Ascending aorta (tissue), 2 donors: Measurements from ENCODE around the gene ESR1. TPM values are rescaled to one million over a fixed set of nuclear protein-coding genes. Genes with fewer than 3 reads are reported as not detected.
"Not testable (repeated sequence)": the region's sequence is repeated elsewhere in the genome, so short reads cannot be mapped to it uniquely, and the experiment has no call there.

Source experiments
- DNase-seq, 2 donors: peaks; one replicate each; pipeline ENCODE4 v3.0.0-alpha.2; 2019; ENCODE audit warnings: low spot score in 2 of 2
- H3K27ac ChIP-seq, 2 donors: fragments of 200-600 bp; sonication (generic); one replicate each; pipeline ENCODE4 v1.5.1; 2016 to 2017; ENCODE audit warnings: mild to moderate bottlenecking in 1 of 2
- H3K27me3 ChIP-seq: fragments of 200-600 bp; sonication (generic); one replicate; pipeline ENCODE4 v1.5.1; 2017
- H3K36me3 ChIP-seq, 2 donors: fragments of 200-600 bp; sonication (generic); one replicate each; pipeline ENCODE4 v1.5.1; 2016
- H3K4me1 ChIP-seq, 2 donors: fragments of 200-600 bp; sonication (generic); one replicate each; pipeline ENCODE4 v1.5.1; 2016 to 2017; ENCODE audit warnings: mild to moderate bottlenecking in 1 of 2
- H3K4me3 ChIP-seq, 2 donors: fragments of 200-600 bp; sonication (generic); one replicate each; pipeline ENCODE4 v1.5.1; 2016 to 2017; ENCODE audit warnings: mild to moderate bottlenecking in 1 of 2
- H3K9me3 ChIP-seq, 2 donors: fragments of 200-600 bp; sonication (generic); one replicate each; pipeline ENCODE4 v1.5.1; 2016
- CTCF ChIP-seq, 3 experiments: fragments of 200-600 bp in 2 of 3; fragments of 450-650 bp in 1 of 3; sonication (generic) in 2 of 3; IDR thresholded peaks; one replicate each; pipeline ENCODE4 v1.5.1; 2016 to 2019; ENCODE audit warnings: antibody characterized with exemption in 3 of 3, mild to moderate bottlenecking in 1 of 3, moderate library complexity in 1 of 3
- intact Hi-C: fragments of 100-400 bp; cut with DNase I; formaldehyde crosslinking; loops from one replicate; pipeline ENCODE4 v1.15.1; 2023
- total RNA-seq: library from RNA; depleted of rRNA; stranded (reverse); fragments of >200 nt; gene quantifications from one replicate; pipeline ENCODE4 v1.1.0, GENCODE V29; 2016

ESR1 gene
- total RNA-seq, 1 donor from 2014 or later = 3.0 TPM

- intact Hi-C loops = no loop called here
- Histone ChIP-seq H3K36me3 (no peaks in the 10 kb centered on the region), H3K9me3 (no peaks in the 10 kb centered on the region), H3K4me1 (no peaks in the 10 kb centered on the region), H3K4me3 (no peak overlapping the region), H3K27me3 (no peaks in the 10 kb centered on the region), H3K27ac (no peak overlapping the region)
- no peak for DNase-seq
- TF ChIP-seq CTCF (IDR thresholded peaks at IDR 0.05) = no peak
Measured at GRCh38 chr6:151881231-151881630, 73.7 kb downstream of the ESR1 start.

GRCh38 chr6:151882206-151882605, 74.7 kb downstream of the ESR1 start:
- TF ChIP-seq CTCF (IDR thresholded peaks at IDR 0.05) = no peak
- Histone ChIP-seq H3K9me3 (no peaks in the 10 kb centered on the region), H3K4me3 (no peak overlapping the region), H3K27ac (no peak overlapping the region), H3K4me1 (no peaks in the 10 kb centered on the region), H3K36me3 (no peaks in the 10 kb centered on the region), H3K27me3 (no peaks in the 10 kb centered on the region)
- DNase-seq = no peak
- intact Hi-C loops = no loop called here

GRCh38 chr6:151885234-151885633, 77.8 kb downstream of the ESR1 start:
- H3K27ac ChIP-seq = no peak overlapping the region
- no peak overlapping the region for H3K4me3 ChIP-seq
- H3K36me3 ChIP-seq = no peaks in the 10 kb centered on the region
- intact Hi-C loops = no loop called here
- no peaks in the 10 kb centered on the region for H3K9me3 ChIP-seq
- no peak for TF ChIP-seq CTCF (IDR thresholded peaks at IDR 0.05)
- DNase-seq = no peak
- H3K27me3 ChIP-seq = no peaks in the 10 kb centered on the region
- no peaks in the 10 kb centered on the region for H3K4me1 ChIP-seq

- Histone ChIP-seq H3K9me3 (peaks cover 0 to 4% of the 10 kb centered on the region in 2 donors), H3K27me3 (no peaks in the 10 kb centered on the region), H3K36me3 (no peaks in the 10 kb centered on the region), H3K4me1 (no peaks in the 10 kb centered on the region), H3K4me3 (no peak overlapping the region), H3K27ac (no peak overlapping the region)
- no peak for DNase-seq
- no peak for TF ChIP-seq CTCF (IDR thresholded peaks at IDR 0.05)
- intact Hi-C loops = no loop called here
Measured at GRCh38 chr6:151891524-151891923, 84.0 kb downstream of the ESR1 start.

GRCh38 chr6:151894426-151894825, 86.9 kb downstream of the ESR1 start:
- H3K27ac ChIP-seq, H3K27me3 ChIP-seq, H3K4me1 ChIP-seq, H3K4me3 ChIP-seq, intact Hi-C loops, H3K36me3 ChIP-seq, DNase-seq: not testable (repeated sequence)
- peaks cover 0 to 14% of the 10 kb centered on the region in 2 donors for H3K9me3 ChIP-seq

- H3K27ac ChIP-seq, intact Hi-C loops, H3K4me3 ChIP-seq, H3K36me3 ChIP-seq, H3K4me1 ChIP-seq, H3K27me3 ChIP-seq, DNase-seq: not testable (repeated sequence)
- peaks cover 0 to 17% of the 10 kb centered on the region in 2 donors for H3K9me3 ChIP-seq
Measured at GRCh38 chr6:151899221-151899620, 91.7 kb downstream of the ESR1 start.

- H3K4me3 ChIP-seq, intact Hi-C loops, DNase-seq, H3K4me1 ChIP-seq, H3K27me3 ChIP-seq, H3K36me3 ChIP-seq, H3K27ac ChIP-seq: not testable (repeated sequence)
- peaks cover 0 to 13% of the 10 kb centered on the region in 2 donors for H3K9me3 ChIP-seq
Measured at GRCh38 chr6:151899796-151900195, 92.3 kb downstream of the ESR1 start.
